B cell (primary cell): Measurements from ENCODE around the gene GIGYF2. TPM values are rescaled to one million over a fixed set of nuclear protein-coding genes. Genes with fewer than 3 reads are reported as not detected.

Experiments
- ATAC-seq: fragments of 200-7000 bp; cut with Tn5 transposase; one replicate; pipeline ENCODE4 v1.10.0; 2021; ENCODE audit warnings: low read depth, mild to moderate bottlenecking, moderate number of reproducible peaks, moderate library complexity
- CTCF ChIA-PET: fragments of 350-600 bp; sonication (Branson Sonifier 250); formaldehyde crosslinking; loops from one replicate; lab custom pipeline; 2021; ENCODE audit warnings: antibody characterized with exemption, inconsistent platforms; lab: Charles Lee
- POLR2A ChIA-PET: fragments of 350-600 bp; sonication (Branson Sonifier 250); formaldehyde crosslinking; loops from one replicate; lab custom pipeline; 2021; ENCODE audit warnings: antibody characterized with exemption; lab: Charles Lee
- DNase-seq: peaks from one replicate; pipeline ENCODE4 v3.0.0; 2013
- H2AFZ ChIP-seq: 2 replicates; pipeline ENCODE4 v1.6.1; 2012; ENCODE audit warnings: mild to moderate bottlenecking, low read depth, low read length; ENCODE audit not compliant: insufficient read depth, poor library complexity, severe bottlenecking
- H3K27ac ChIP-seq, 2 donors: 1 replicate in 1 of 2; 2 replicates in 1 of 2; pipeline ENCODE4 v1.5.1; 2012 to 2013; ENCODE audit warnings: low read length in 2 of 2, mild to moderate bottlenecking in 2 of 2, moderate library complexity in 1 of 2
- H3K27me3 ChIP-seq, 4 experiments: fragments of 200-600 bp in 1 of 4; sonication (generic) in 1 of 4; replicated peaks in 1 of 4; 1 replicate in 2 of 4; 2 replicates in 2 of 4; pipeline versions ENCODE4 v1.6.1 to v1.7.0; 2013 to 2016; ENCODE audit warnings: low read length in 3 of 4, mild to moderate bottlenecking in 2 of 4, mixed read lengths in 1 of 4, moderate library complexity in 1 of 4; ENCODE audit not compliant: insufficient read depth in 4 of 4, control insufficient read depth in 3 of 4; ENCODE audit errors: control extremely low read depth in 1 of 4
- H3K36me3 ChIP-seq, 2 experiments: replicated peaks in 1 of 2; 1 replicate in 1 of 2; 2 replicates in 1 of 2; pipeline versions ENCODE4 v1.6.1 to v1.7.1; 2013; ENCODE audit warnings: low read length in 1 of 2; ENCODE audit not compliant: insufficient read depth in 2 of 2, control insufficient read depth in 1 of 2; ENCODE audit errors: control extremely low read depth in 1 of 2, extremely low read depth in 1 of 2
- H3K4me1 ChIP-seq, 2 donors: fragments of 200-600 bp in 1 of 2; sonication (generic) in 1 of 2; 1 replicate in 1 of 2; 2 replicates in 1 of 2; pipeline versions ENCODE4 v1.5.1 to v1.6.1; 2013 to 2017; ENCODE audit warnings: low read length in 2 of 2; ENCODE audit not compliant: control insufficient read depth in 2 of 2, insufficient read depth in 2 of 2
- H3K4me2 ChIP-seq: replicated peaks from 2 replicates; pipeline ENCODE3; 2012; ENCODE audit warnings: mild to moderate bottlenecking, low read depth, low read length; ENCODE audit not compliant: poor library complexity, severe bottlenecking
- H3K4me3 ChIP-seq, 5 experiments: fragments of 200-600 bp in 1 of 5; sonication (generic) in 1 of 5; 1 replicate in 3 of 5; 2 replicates in 2 of 5; pipeline versions ENCODE4 v1.5.1 to v1.7.0; 2011 to 2016; ENCODE audit warnings: low read length in 4 of 5, mild to moderate bottlenecking in 4 of 5, low read depth in 2 of 5, control low read depth in 1 of 5, moderate library complexity in 1 of 5; ENCODE audit not compliant: insufficient read depth in 1 of 5; ENCODE audit errors: control extremely low read depth in 1 of 5, extremely low read depth in 1 of 5
- H3K79me2 ChIP-seq: fragments of 200-600 bp; sonication (generic); one replicate; pipeline ENCODE4 v1.6.0; 2016; ENCODE audit warnings: low read length; ENCODE audit not compliant: control insufficient read depth, insufficient read depth
- H3K9ac ChIP-seq: fragments of 200-600 bp; sonication (generic); 2 replicates; pipeline ENCODE4 v1.6.1; 2017; ENCODE audit warnings: mild to moderate bottlenecking, low read length, moderate library complexity
- H3K9me3 ChIP-seq, 3 donors: one replicate each; pipeline versions ENCODE4 v1.6.1 to v1.7.1; 2013; ENCODE audit warnings: low read length in 2 of 3; ENCODE audit not compliant: control insufficient read depth in 2 of 3, insufficient read depth in 1 of 3; ENCODE audit errors: control extremely low read depth in 1 of 3
- H4K20me1 ChIP-seq: 2 replicates; pipeline ENCODE4 v1.6.0; 2012; ENCODE audit warnings: mild to moderate bottlenecking, low read length; ENCODE audit not compliant: insufficient read depth, control insufficient read depth, poor library complexity, severe bottlenecking
- H3K27ac Mint-ChIP-seq: one replicate; pipeline ENCODE4 v1.8.0; 2021; ENCODE audit warnings: mixed read lengths
- H3K27me3 Mint-ChIP-seq: one replicate; pipeline ENCODE4 v1.8.0; 2021; ENCODE audit warnings: mixed read lengths
- H3K4me1 Mint-ChIP-seq: one replicate; pipeline ENCODE4 v1.8.0; 2021; ENCODE audit warnings: mixed read lengths
- H3K4me3 Mint-ChIP-seq: one replicate; pipeline ENCODE4 v1.8.0; 2021; ENCODE audit warnings: mixed read lengths
- H3K9me3 Mint-ChIP-seq: one replicate; pipeline ENCODE4 v1.8.0; 2022; ENCODE audit warnings: mixed read lengths; ENCODE audit not compliant: insufficient read depth
- CTCF ChIP-seq: fragments of 200-600 bp; IDR thresholded peaks from one replicate; pipeline ENCODE4 v1.8.0; 2022; ENCODE audit warnings: antibody characterized with exemption, mild to moderate bottlenecking
- EZH2 ChIP-seq: IDR thresholded peaks from 2 replicates; pipeline ENCODE4 v1.6.1; 2012; ENCODE audit warnings: borderline replicate concordance, low read depth, mild to moderate bottlenecking, moderate library complexity, low read length; ENCODE audit not compliant: insufficient read depth, poor library complexity, severe bottlenecking
- WGBS: methylation state at CpG from one replicate; pipeline ENCODE4 v1.1.5; 2013; ENCODE audit warnings: missing lambda C conversion rate; ENCODE audit not compliant: insufficient coverage; 5-methylcytosine and 5-hydroxymethylcytosine counted together
- intact Hi-C: fragments of 100-400 bp; cut with micrococcal nuclease; formaldehyde crosslinking; loops from one replicate; pipeline ENCODE4 v1.10.0; 2022
- polyA plus RNA-seq: library from polyadenylated mRNA; depleted of rRNA; stranded (reverse); fragments of >200 nt; gene quantifications from 2 replicates; pipeline ENCODE4 v1.2.3, GENCODE V29; 2012
- total RNA-seq, 2 donors: library from RNA; stranded (reverse); fragments of 120-200 nt in 1 of 2; gene quantifications; 1 replicate in 1 of 2; 2 replicates in 1 of 2; pipeline versions ENCODE4 v1.2.3 to v1.2.4, GENCODE V29; 2013 to 2022

Gene GIGYF2
- total and polyA plus RNA-seq, 2 donors (not counting 1 experiment from before 2014, with no cell fraction given): 7.2 to 108 TPM

- no peaks in the 10 kb centered on the region for H3K9me3 ChIP-seq
- Mint-ChIP-seq H3K27me3 (no peaks in the 10 kb centered on the region), H3K4me3 (no peak overlapping the region), H3K27ac (no peak overlapping the region), H3K9me3 (no peaks in the 10 kb centered on the region), H3K4me1 (peaks cover 2% of the 10 kb centered on the region)
- no peak overlapping the region for H2AFZ ChIP-seq
- DNase-seq (no peak), ATAC-seq (no peak)
- WGBS: 86% methylated on average over 1 of the region's 3 CpGs
- no peak overlapping the region for H3K27ac ChIP-seq
- H3K4me3 ChIP-seq: no peak overlapping the region
- H3K27me3 ChIP-seq: no peaks in the 10 kb centered on the region
- ChIA-PET POLR2A (no interaction called here), CTCF (no interaction called here)
- H3K9ac ChIP-seq: no peak overlapping the region
- no peaks in the 10 kb centered on the region for H3K79me2 ChIP-seq
- H4K20me1 ChIP-seq: no peaks in the 10 kb centered on the region
- TF ChIP-seq EZH2: no peak
- no peak for TF ChIP-seq CTCF
- intact Hi-C loops: no loop called here
- H3K4me1 ChIP-seq: no peaks in the 10 kb centered on the region
- no peak overlapping the region for H3K4me2 ChIP-seq
- H3K36me3 ChIP-seq: peaks cover 1 to 12% of the 10 kb centered on the region in 2 experiments
Measured at GRCh38 chr2:232741972-232742371, 44.8 kb downstream of the GIGYF2 start.

GRCh38 chr2:232744963-232745362 is 47.8 kb downstream of the GIGYF2 start:
- no peak for ATAC-seq
- no peak overlapping the region for H3K9ac ChIP-seq
- no peak overlapping the region for H3K4me3 Mint-ChIP-seq
- no peaks in the 10 kb centered on the region for H3K9me3 ChIP-seq
- no peaks in the 10 kb centered on the region for H3K27me3 Mint-ChIP-seq
- H3K27ac ChIP-seq: no peak overlapping the region
- peaks cover 5 to 21% of the 10 kb centered on the region in 2 experiments for H3K36me3 ChIP-seq
- H3K79me2 ChIP-seq: no peaks in the 10 kb centered on the region
- ChIA-PET CTCF (no interaction called here), POLR2A (no interaction called here)
- WGBS: no CpG with 5 or more reads among the region's 1 CpG
- H3K27ac Mint-ChIP-seq: no peak overlapping the region
- H2AFZ ChIP-seq: no peak overlapping the region
- TF ChIP-seq CTCF (no peak), EZH2 (no peak)
- no peaks in the 10 kb centered on the region for H3K9me3 Mint-ChIP-seq
- H4K20me1 ChIP-seq: no peaks in the 10 kb centered on the region
- peaks cover 2% of the 10 kb centered on the region for H3K4me1 Mint-ChIP-seq
- no peak overlapping the region for H3K4me2 ChIP-seq
- H3K4me1 ChIP-seq: no peaks in the 10 kb centered on the region
- no peak overlapping the region for H3K4me3 ChIP-seq
- intact Hi-C loops: no loop called here
- H3K27me3 ChIP-seq: no peaks in the 10 kb centered on the region
- DNase-seq: no peak
